Smooth muscle cell of the umbilical artery (primary cell): ENCODE measurements around the gene LCTL. TPM values are rescaled to one million over a fixed set of nuclear protein-coding genes. Genes with fewer than 3 reads are reported as not detected.

Experiments
- total RNA-seq: library from RNA; depleted of rRNA; stranded (reverse); fragments of >200 nt; gene quantifications from 2 replicates; pipeline ENCODE4 v1.2.3, GENCODE V29; 2014

The LCTL gene
- total RNA-seq: 4.8 and 5.8 TPM in 2 replicates

GRCh38 chr15:66565741-66566144, at the start of gene LCTL:
Gene LCTL, minus strand, starts transcription at chr15:66565998. Its CDS starts 633 bp downstream, at chr15:66565365.

GRCh38 chr15:66504563-66505429, 61.0 kb downstream of the LCTL start, which contains the start of the genes RPL4 and ZWILCH:
Gene RPL4, minus strand, starts transcription at chr15:66504855. Its CDS starts 65 bp downstream, at chr15:66504790.
Gene ZWILCH, plus strand, starts transcription at chr15:66505326. Its CDS starts 13 bp downstream, at chr15:66505339.

Other genes starting within 250 kb of the LCTL start
- gene TIPIN, start 209.3 kb downstream of the LCTL start, total RNA-seq: 8.3 and 12.9 TPM in 2 replicates
- 38.0 and 53.7 TPM in 2 replicates for gene MAP2K1, start 179.1 kb downstream of the LCTL start, total RNA-seq
- gene SNAPC5, start 68.2 kb downstream of the LCTL start, total RNA-seq: 16.7 and 19.0 TPM in 2 replicates
- 2,118 and 3,314 TPM in 2 replicates for gene RPL4, start 61.1 kb downstream of the LCTL start, total RNA-seq
- 5.6 and 18.5 TPM in 2 replicates for gene ZWILCH, start 60.7 kb downstream of the LCTL start, total RNA-seq
- gene SMAD6, start 136.2 kb upstream of the LCTL start, total RNA-seq: 7.9 and 25.5 TPM in 2 replicates